Measurements from ENCODE around the gene LYPD5.

Gene LYPD5

DNA sequence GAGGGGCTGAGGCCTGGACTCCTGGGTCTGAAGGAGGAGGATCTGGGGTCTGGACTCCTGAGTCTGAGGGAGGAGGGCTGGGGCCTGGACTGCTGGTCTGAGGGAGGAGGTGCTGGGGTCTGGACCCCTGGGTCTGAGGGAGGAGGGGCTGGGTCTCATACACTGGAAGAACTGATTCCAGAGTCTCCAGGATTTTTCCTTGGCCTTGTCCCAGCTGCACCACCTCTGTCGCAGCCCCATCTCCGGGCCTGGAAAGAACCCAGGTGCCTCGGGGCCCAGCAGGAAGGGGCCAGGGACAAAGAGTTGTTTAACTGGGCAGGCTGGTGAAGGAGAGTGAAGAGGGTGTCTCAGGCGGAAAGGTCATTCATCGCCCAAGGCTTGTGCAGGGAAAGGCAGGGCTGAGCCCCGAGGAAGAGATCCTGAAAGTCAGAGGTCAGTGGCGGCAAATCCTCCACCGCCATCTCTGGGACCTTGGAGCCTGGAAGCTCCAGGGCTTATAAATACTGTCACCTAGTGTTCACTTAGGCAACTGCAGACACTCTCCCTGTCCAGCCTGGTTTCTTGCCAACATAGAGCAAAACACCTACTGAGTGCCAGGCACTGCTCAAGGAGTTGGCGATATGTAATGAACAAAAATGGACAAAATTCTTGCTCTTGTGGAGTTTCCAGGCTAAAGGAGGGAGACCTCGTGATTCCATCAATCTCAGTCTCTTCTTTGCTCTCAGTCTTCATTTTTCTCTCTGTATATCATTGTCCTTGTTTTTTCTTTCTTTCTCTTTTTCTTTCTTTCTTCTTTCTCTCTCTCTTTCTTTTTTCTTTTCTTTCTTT is 17.1 kb downstream of the LYPD5 start:
- TF ChIP-seq RAD21 (IDR thresholded peaks at IDR 0.05; ENCODE audit: low read depth) (peak; percentile 97), REST (IDR thresholded peaks at IDR 0.05; ENCODE audit: low read depth) (no peak), YY1 (IDR thresholded peaks at IDR 0.05; ENCODE audit: low read depth) (0 out of 2 replicates have a peak, but pooled peaks have one; percentile 42)

- TF ChIP-seq CEBPB (IDR thresholded peaks at IDR 0.05), result no peak
- no peak for TF ChIP-seq YY1 (IDR thresholded peaks at IDR 0.05; ENCODE audit: low read depth)
- peak; percentile 60; the same call in 1 of the 2 replicates for TF ChIP-seq ZBTB7A (IDR thresholded peaks at IDR 0.05; ENCODE audit: low read depth)
- no peak for TF ChIP-seq EP300 (IDR thresholded peaks at IDR 0.05; ENCODE audit: borderline replicate concordance)
These were observed 17.8 kb downstream of the LYPD5 start for GRCh38 chr19:43784241-43784980.

GRCh38 chr19:43783636-43784035 is 18.6 kb downstream of the LYPD5 start:
- no peak for TF ChIP-seq YY1 (IDR thresholded peaks at IDR 0.05; ENCODE audit: low read depth)
- no peak for TF ChIP-seq EP300 (IDR thresholded peaks at IDR 0.05; ENCODE audit: borderline replicate concordance)
- no peak for TF ChIP-seq MAX (IDR thresholded peaks at IDR 0.05)
- TF ChIP-seq FOXM1 (IDR thresholded peaks at IDR 0.05; ENCODE audit: borderline replicate concordance, low read depth), result no peak

DNA sequence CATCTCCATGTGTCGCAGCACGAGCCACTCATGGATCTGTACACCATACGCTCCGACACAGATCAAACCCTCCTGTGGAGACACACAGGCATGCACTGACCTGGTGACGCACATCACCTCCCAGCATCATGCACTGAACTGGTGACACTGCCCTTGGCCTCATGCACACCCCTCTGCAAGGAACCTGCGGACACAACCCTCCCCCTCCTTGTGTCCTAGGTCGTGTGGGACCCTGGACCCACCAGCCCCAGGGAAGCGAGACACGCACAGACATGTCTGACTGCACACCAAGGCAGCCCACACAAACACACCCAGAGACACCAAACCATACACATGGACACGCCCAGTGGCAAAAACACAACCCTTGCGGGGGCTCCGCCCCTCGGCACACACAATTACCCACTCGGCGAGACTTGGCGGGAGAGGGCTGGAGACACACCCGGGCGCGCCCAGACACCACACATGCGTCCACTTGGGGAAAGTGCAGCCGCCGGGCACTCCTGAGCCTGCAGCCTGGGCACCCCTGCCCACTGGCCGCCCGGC is 19.5 kb downstream of the LYPD5 start:
- TF ChIP-seq EP300 (IDR thresholded peaks at IDR 0.05; ENCODE audit: borderline replicate concordance) (no peak), RAD21 (IDR thresholded peaks at IDR 0.05; ENCODE audit: low read depth) (no peak), YY1 (IDR thresholded peaks at IDR 0.05; ENCODE audit: low read depth) (no peak), CREB1 (IDR thresholded peaks at IDR 0.05; ENCODE audit: low read depth) (no peak), TAF1 (IDR thresholded peaks at IDR 0.05; ENCODE audit: low read depth) (no peak), FOXM1 (IDR thresholded peaks at IDR 0.05; ENCODE audit: borderline replicate concordance, low read depth) (no peak), CEBPB (IDR thresholded peaks at IDR 0.05) (no peak), ZBTB7A (IDR thresholded peaks at IDR 0.05; ENCODE audit: low read depth) (no peak), REST (IDR thresholded peaks at IDR 0.05; ENCODE audit: low read depth) (no peak), NFIC (IDR thresholded peaks at IDR 0.05) (no peak)
- TF ChIP-seq, protein P1, sequence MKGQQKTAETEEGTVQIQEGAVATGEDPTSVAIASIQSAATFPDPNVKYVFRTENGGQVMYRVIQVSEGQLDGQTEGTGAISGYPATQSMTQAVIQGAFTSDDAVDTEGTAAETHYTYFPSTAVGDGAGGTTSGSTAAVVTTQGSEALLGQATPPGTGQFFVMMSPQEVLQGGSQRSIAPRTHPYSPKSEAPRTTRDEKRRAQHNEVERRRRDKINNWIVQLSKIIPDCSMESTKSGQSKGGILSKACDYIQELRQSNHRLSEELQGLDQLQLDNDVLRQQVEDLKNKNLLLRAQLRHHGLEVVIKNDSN (IDR thresholded peaks at IDR 0.05), result no peak

DNA sequence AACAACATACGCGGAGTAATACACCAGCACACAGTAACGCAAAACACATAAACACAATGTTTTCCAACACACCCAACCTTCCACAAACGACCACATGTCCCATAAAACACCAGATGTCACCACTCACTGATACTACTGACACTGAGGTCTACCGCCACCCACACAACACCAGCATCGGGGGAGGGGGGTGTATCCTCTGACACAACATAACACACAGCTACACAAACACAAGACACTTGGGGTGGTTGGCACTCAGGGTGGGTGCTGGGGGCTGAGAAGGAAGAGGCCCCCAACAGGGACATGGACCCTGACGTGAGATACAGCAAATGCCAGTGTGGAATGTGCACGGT is 20.0 kb downstream of the LYPD5 start:
- TF ChIP-seq TCF12 (IDR thresholded peaks at IDR 0.05; ENCODE audit: low read depth) (no peak), CEBPB (IDR thresholded peaks at IDR 0.05) (no peak), FOXM1 (IDR thresholded peaks at IDR 0.05; ENCODE audit: borderline replicate concordance, low read depth) (no peak), RAD21 (IDR thresholded peaks at IDR 0.05; ENCODE audit: low read depth) (no peak), ZBTB7A (IDR thresholded peaks at IDR 0.05; ENCODE audit: low read depth) (no peak), TEAD4 (IDR thresholded peaks at IDR 0.05) (no peak)
- TF ChIP-seq, protein P1 (IDR thresholded peaks at IDR 0.05), result no peak

DNA sequence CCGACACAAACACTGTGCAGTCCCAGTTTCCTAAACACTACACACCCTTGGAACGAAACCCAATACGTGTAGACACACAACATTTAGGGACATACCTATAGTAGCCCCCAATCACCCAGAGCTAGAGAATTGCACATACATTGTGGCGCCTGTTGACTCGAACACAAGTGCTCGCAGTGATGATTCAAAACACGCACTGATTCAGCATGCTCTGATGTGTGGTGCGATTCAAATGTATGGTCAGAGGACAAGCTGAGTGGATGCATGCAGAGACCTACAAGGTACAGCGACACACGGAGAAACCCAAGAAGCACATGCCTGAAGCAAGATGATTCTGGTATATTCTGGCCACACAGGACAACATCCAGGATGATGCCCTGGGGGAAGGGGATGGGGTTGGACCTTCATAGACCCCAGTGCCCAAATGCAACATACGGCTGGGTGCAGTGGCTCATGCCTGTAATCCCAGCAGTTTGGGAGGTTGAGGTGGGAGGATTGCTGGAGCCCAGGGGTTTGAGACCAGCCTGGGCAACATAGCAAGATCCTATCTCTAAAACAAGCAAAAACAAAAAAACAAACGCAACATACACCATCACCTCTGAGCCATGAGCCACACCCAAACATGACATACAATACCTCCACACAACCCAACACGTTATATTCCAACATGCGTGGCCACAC is 20.5 kb downstream of the LYPD5 start:
- TF ChIP-seq CEBPB (IDR thresholded peaks at IDR 0.05) (no peak), FOXM1 (IDR thresholded peaks at IDR 0.05; ENCODE audit: borderline replicate concordance, low read depth) (no peak), TCF12 (IDR thresholded peaks at IDR 0.05; ENCODE audit: low read depth) (no peak), YY1 (IDR thresholded peaks at IDR 0.05; ENCODE audit: low read depth) (no peak), TAF1 (IDR thresholded peaks at IDR 0.05; ENCODE audit: low read depth) (no peak)
